GM21619 (cell line): ENCODE measurements around the gene AGAP1.

Experiments
- ATAC-seq: cut with Tn5 transposase; IDR thresholded peaks from one replicate; pipeline ENCODE4 v1.9.1; 2021; ENCODE audit not compliant: unreplicated experiment

The AGAP1 gene

DNA sequence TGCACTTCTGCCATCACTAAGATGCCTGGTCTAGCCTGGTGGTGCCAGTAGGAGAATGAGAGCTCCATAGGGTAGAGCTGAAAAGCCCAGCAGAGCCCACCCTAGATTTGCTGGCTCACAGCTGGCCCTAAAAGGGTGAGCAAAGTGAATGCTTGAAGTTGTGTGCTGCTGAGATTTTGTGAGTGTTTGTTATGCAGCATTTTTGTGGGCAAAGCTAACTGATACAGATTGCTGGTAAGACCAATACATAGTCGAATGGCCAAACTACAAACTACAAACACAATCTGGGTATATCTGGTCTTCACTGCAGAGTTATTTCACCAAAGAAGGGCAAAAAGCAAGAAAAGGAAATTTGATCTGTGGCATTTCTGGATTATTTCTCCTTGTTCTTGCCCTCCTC lies 7.1 kb upstream of the AGAP1 start:
- no peak for ATAC-seq

DNA sequence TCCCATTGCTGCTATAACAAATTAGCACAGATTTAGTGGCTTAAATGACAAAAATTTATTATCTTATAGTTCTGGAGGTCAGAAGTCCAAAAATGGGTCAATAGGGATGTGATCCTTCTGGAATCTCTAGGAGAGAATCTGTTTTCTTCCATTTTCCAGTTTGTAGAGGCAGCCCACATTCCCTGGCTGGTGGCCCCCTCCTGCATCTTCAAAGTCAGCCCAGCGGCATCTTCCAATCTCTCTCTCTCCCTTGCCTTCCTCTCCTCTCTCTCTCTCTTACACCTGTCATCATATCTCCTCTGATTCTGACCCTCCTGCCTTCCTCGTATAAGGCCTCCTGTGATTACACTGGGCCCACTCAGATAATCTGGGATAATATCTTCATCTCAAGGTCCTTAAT lies 3.9 kb upstream of the AGAP1 start:
- ATAC-seq, result no peak

DNA sequence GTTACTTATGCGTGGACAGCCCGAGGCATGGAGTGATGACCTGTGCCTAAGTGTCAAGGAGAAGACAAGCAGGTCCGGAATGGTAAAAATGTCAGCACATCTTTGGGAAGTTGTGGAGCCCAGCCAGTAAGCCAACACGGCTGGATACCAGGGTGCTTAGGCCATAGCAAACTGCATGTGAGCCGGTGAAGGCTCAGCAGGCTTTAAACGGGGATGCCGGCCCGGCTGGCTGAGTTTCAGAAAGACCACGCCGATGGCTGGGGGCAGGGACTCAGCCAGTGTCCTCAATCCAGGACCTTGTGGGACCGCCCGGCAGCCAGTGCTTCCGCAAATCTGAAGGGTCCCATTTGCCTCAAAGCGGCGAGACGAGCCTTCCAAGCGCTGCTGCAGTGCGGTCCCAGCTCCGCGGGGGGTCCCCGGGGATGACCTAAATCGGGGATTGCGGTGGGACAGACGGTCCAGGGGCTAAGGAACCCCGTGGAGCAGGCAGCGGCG lies 946 bp upstream of the AGAP1 start:
- no peak for ATAC-seq

DNA sequence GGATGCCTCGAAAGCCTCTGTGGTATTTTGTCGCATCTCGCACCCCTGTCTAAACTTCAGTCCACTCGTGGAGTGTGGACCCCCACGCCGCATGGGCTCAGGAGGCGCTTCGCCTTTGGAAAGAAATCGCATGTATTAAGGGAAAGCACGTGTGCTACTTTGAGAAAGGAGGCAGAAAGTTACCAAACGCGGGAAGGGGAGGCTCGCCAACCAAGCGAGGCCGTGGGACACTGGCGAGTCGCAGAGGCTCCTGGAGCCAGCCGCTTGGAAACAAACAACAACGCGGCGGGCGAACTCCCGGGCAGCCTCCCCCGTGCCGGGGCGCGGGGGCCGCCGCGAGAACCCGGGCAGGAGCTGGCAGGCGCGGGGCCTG lies 455 bp upstream of the AGAP1 start:
- ATAC-seq, result peak; percentile 8

DNA sequence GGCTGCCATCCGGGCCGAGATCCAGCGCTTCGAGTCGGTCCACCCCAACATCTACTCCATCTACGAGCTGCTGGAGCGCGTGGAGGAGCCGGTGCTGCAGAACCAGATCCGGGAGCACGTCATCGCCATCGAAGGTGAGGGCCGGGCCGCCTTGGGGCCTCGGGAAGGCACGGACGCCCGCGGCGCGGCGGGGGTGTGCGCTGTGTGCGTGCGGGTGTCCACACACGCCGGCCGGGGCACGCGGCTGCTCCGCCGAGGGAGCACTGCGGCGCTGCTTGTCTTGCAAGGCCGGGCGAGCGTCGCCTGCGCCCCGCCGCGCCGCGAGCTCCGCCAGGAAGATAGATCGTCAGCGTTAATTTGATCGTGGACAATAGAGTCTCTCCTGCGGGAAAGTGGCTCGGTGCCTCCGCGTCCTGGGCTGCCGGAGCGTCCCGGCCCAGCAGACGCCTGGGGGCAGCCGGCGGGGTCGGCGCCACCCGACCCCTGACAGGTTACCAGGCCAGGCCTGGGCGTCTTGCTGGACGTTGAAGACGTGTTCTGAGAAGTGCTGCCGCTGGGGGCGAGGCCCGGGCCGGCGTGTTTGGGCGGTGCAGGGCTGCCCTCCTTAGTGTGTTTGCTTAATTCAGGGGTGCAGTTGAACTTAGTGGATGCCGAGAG lies 1.0 kb downstream of the AGAP1 start:
- ATAC-seq, result no peak

DNA sequence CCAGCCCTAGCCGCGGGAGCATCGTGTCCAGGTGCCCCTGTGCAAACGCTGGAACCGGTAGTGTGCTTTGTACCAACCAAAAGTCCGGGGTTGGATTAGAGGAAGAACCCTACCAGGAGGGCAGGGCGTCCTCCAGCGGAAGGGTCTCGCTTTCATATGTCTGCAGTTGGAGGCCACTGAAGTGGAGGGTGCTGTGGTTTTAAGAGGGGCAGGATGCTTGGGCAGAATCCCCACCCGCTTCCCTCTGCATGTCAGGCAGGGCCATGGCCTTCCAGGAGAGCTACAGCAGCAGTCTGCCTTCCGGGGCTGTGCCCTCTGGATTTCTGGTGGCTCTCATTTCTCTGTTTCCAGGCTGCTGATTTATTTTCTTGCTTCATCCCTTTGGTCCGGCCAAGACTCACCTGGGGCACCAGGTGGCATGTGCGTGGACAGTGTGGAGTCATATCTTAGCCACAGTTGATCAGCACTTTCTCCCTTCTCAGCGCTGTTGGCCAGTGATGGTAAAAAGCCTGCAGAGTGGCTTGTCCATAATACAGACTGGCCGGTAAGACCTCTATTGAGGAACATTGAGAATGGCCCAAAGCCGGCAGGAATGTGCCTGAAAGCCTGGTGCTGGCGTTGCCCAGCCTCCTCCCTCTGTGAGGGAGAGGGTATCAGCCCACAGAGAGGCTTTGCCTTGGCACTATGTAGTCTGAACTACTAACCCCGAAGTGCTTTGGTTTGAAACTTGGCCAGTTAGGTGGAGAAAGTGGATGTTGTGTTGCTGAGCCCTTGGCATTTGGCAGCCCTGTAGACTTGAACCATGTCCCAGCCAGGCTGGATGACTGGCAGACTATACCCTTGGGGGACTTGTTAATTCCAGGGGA lies 1.8 kb downstream of the AGAP1 start:
- no peak for ATAC-seq

DNA sequence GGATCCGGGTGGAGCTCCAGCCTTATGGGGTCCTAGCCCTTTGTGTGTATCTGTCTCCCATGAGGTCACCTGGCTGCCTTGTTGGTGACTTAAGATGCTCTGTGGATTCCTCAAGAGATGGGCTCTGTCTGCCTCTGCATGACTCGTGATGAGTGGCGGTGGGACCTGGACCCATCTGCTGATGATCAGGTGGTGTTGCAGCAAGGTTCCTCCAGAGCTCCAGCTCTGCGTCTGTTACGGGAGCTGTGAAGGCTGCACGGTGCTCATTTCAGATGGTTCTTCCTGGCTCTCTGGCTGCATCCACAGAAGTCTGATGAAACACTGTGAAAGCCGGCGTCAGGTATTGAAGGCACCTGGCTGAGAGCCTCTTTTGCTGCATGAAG lies 2.4 kb downstream of the AGAP1 start:
- no peak for ATAC-seq

DNA sequence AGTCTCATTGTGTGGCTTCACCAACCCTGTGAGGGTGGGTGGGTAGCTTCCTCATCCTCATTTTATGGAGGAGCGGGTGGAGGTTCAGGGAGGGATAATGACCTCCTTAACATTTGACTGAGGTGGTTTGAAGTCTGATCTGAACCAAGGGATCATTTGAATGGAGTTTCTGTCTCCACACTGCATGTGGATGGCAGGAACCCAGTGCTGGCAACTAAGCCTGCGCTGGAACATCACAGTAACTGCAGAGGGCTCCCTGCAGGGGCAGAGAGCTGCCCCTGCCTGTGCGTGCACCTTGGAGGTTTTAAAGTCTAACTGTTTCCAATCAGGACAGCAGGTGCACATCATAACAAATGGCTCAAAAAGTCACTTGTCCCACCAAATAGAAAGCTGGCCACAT lies 3.3 kb downstream of the AGAP1 start:
- ATAC-seq, result no peak

DNA sequence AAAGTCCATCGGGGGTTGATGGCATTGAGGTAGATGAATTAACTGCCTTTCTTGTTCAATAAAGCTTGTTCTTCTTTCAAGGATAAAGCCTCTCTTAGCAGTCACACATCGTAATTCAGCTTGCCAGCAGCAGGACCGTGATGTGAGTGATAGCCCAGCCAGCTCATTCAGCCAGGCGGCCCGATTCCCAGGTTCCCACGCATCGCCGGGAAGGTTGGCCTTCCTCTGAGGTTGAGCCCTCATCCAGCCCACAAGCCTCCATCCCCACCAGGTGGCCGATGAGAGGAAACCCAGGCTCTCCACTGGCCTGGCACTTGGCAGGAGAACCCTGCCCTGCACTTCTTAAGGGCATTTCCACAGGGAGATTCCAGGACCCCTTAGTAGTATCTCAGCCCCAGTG lies 4.7 kb downstream of the AGAP1 start:
- ATAC-seq, result no peak

DNA sequence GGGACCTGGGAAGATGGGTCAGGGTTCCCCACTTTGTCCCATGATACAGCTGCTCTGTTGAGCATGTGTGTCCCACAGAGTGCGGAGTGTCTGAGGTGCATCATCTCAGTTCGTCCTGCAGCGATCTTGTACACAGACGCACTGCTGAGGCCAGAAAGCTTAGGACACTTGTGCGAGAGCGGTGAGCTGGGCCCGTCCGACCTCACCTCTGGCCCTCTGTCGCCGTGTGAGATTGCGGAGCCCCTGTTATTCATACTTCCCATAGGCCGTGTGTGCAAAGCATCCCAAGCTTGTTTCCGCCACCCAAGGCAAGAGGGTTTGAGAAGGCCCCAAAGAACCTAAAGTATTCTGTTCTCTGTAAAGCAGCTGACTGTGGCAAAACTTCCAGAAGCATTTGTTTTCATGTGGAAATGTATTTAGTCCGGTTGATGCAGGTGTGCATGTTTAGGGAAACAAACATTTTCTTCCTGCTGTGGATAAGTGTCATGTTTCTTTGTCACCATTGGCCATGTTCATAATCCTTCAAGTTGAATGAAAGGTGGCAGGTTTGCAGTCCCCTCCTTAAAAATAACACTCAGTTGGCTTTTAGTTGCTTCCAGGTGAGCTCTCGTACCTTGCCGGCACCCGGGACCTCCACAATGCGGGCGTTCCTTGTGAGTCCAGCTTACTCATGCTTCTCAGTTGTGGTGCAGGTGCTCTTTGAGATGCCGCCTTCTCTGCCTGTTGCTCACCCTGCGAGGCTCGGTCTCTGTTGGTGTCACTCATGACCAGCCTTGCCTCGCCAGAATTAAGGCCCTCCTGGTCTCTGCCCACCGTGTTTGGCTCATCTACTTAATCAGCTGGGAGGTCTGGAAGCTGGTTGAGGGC lies 5.3 kb downstream of the AGAP1 start:
- no peak for ATAC-seq

DNA sequence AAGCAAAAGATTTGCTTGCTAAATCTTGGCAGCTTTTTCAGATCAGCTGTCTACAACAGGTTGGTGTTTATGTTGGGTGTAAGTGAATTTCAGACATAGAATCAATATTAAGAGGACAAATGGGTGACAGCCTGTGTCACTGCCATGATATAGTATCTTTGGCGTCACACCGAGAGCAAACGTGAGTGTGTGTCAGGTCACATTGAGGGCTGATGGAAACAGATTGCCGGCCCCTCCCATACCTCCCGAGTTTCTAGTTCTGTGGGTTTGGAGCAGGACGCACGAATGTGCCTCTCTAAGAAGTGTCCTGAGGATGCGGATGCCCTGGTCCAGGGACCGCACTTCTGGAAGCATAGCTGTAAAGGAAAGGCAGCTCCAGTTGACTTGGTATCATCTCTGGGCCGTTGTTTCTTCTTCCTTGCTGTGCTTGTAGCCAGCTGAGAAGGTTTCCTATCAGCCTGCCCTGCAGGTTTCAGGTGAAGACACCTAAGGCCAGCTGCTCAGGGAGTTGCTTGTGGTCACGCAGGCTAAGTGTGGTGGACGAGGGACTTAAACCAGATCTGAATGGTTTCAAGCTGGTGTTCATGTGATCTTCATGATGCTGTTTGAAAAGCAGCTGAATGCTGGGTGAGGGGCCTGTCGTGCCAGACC lies 6.4 kb downstream of the AGAP1 start:
- ATAC-seq, result no peak

DNA sequence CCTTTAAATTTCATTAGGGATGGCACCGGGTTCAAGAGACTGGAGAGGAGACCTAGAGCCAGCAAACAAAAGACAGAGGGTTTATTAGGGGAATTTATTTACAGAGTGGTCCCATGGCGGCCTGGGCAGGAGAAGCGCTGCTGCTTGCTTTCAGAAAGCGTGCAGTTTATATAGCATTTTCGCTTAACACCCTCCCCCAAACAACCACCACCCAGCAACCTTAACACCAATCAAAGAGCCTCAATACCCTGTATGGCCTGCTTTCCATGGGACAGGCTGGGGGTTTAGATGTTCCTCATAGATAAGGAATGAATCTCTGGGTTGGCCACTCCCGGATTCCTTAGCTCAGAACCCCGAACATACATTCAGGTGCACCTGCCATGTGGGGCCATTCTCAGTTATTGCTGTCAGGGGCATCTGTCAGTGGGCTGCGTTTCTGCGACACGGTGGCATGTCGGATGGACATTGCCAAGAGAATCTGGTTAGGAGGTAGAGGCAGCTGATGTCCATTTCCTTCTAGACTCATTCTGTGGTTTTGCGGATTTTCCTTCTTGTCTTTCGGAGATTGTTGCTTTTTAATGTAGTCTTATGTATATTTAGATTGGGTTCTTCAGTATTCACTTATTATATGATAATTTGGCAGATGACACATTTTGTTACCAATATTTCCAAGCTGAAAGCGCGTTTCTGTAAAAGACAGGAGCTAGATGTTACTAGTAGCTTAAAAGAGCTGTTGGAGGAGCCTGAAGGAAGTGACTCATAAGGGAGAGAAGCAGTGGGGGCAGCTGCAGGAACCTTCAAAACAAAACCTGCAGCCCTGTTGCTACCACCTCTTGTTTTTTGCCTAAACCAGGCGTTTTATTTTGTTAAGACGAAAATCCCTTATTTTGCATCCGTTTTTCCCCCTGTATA lies 7.2 kb downstream of the AGAP1 start:
- no peak for ATAC-seq

DNA sequence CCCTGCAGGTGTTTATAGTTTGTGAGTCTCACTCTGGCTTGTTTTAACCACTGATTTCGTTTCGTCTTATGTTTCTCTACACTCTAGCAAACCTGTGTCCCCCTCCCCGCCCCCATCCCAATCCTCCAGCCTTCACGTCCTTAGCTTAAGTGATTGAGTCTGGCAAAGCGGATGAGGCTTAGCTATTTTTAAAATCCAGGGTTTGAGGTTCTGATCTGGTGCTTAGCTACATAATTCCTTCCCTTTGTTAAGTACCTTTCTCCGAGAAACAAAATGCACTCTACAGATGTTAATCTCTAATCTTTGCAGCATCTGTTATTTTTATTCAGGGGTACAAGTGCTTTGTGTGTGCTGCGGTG lies 7.8 kb downstream of the AGAP1 start:
- no peak for ATAC-seq

DNA sequence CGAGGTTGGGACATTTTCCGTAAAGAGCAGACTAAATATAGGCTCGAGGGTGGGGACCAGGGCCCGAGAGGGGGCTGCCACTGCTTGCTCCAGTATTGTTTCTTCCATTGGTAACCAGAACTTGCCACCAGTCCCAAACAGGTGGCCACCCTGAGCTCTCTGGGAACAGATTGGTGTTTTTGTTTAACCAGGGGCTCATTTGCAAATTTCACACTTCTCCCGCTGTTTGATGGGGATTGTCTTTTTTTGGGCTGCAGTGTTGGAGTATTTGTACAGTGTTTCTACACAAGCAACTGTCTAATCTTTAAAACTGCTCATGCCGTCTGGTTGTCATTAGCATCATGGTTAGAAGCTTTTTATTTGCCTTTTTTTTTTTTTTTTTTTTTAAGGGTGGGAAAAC lies 8.5 kb downstream of the AGAP1 start:
- ATAC-seq, result no peak

DNA sequence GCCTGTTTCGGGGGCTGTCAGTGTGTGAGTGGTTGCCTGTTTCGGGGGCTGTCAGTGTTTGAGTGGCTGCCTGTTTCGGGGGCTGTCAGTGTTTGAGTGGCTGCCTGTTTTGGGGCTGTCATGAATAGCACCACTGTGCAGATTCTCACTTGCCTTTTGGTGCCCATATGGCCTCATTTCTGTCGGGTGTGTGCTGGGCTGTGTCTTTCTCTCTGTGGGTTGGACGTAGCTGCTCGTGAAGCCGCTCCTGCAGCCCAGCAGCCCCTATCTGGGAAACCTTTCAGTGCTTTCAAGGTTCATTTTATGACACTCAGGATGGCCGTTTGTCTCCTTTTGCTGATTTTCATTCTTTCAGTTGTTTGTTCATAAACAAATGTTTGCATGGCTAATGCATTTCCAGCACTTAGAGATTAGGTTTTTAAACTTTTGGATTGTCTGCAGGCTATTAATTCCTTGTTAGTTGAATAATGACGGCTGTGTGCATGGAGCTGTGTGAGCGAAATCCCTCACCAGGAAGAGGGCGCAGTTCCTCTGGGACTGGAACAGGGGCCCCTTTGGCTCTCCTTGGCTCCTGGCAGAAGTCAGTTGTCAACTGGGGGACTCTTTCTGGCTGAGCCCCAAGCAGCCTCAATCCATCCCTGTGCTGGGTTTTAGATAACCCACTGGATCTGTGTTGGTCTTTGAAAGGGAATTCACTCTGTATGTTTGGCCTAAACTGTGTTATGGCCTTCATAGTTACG lies 10.8 kb downstream of the AGAP1 start:
- no peak for ATAC-seq

DNA sequence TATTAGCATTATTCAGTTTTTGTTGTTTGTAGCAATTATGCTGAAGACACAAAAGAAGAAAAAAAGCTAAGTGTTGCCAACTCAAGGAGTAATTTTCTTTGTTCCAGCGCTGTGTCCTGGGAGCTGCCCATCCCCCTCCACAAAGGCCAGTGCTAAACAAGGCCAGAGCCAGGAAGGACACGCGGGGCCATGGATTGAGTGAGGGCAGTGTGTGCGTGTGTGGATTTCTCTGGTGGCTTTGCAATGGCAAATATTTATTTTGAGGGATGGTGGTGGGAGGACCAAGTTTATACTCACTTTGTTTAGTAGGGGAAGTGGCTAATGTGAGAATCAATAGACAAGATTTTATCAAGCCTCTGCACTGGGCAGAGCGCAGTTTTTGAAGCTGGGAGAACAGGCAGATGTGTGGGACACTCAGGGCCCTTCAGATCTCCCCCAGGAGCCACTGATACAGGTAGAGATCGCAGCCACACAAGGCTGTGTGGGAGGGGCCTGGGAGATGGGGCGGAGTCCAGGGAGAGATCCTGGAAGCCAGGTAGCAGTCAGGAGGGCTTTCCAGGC lies 11.4 kb downstream of the AGAP1 start:
- no peak for ATAC-seq

DNA sequence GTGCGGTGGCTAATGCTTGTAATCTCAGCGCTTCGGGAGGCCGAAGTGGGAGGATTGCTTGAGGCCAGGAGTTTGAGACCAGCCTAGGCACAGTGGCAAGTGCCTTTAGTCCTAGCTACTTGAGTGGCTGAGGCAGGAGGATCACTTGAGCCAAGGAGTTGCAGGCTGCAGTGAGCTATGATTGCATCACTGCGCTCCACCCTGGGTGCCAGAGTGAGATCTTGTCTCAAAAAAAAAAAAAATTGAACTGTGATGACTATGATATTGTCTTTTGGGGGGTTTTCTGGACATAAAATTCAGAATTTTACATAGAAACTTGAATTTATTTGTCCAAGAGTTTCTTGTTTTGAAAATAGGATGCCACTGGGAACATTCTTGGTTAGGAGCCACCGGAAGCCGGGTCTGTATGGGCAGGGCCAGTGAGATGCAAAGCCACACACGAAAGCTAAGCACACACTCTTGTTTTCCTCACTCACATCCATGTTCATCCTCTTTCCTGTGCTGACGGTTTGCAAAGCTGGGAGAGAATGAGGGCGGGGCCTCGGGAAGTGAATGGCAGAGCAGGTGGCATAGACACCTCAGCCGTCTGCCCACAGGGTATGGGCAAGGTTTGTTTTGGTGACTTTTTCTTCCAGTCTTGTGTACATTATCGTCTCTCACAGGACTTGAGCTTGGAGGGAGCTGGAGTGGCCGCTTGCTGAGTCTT lies 12.6 kb downstream of the AGAP1 start:
- no peak for ATAC-seq

DNA sequence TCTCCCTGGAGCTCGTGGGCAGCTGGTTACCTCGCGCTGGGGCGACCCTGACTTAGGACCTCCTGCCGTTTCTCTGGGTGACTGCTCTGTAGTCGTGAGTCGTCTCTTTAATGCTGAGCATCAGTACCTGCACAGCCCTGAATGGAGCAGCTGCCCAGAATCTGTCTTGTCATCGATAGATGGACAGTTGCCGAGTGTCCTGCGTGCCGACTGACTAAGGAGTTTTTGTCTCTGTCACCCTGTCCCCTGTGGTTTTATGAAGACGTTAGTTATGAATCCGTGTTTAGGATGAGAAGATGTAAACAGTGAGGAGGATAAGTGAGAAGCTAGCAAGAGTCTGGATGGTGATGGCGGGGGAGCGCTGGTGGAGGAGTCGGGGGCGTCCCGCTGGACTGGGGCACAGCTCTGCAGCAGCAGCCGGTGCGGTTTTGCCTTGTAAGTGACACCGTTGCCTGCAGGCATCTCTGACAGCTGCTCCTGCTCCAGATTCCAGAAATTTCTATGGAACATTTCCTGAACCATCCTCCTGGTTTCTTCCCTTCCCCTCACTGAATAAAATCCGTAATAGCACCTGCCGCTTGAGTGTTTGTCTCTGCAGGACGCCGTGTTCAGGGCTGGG lies 13.3 kb downstream of the AGAP1 start:
- no peak for ATAC-seq
